Measurements from ENCODE around the gene CAPNS1. TPM values are rescaled to one million over a fixed set of nuclear protein-coding genes. Genes with fewer than 3 reads are reported as not detected.

Gene CAPNS1
- total RNA-seq, 1 donor from 2014 or later = 396 TPM

Other genes with a start within 250 kb of the CAPNS1 start
- gene NFKBID, start 239.5 kb upstream of the CAPNS1 start, total RNA-seq = 1.3 and 3.8 TPM in 2 replicates
- gene HCST, start 237.5 kb upstream of the CAPNS1 start, total RNA-seq = 0.22 and 0.40 TPM in 2 replicates
- not detected in 2 replicates for gene TYROBP, start 231.8 kb upstream of the CAPNS1 start, total RNA-seq
- 1.3 and 2.0 TPM in 2 replicates for gene LRFN3, start 203.7 kb upstream of the CAPNS1 start, total RNA-seq
- 8.7 and 10.7 TPM in 2 replicates for gene SDHAF1, start 144.9 kb upstream of the CAPNS1 start, total RNA-seq
- gene SYNE4, start 131.3 kb upstream of the CAPNS1 start, total RNA-seq = under 0.01 TPM in 1 of 2 replicates, not detected in the other
- gene ALKBH6, start 125.9 kb upstream of the CAPNS1 start, total RNA-seq = 7.3 and 7.8 TPM in 2 replicates
- gene CLIP3, start 107.2 kb upstream of the CAPNS1 start, total RNA-seq = 2.6 and 2.8 TPM in 2 replicates
- 0.87 and 1.8 TPM in 2 replicates for gene THAP8, start 85.8 kb upstream of the CAPNS1 start, total RNA-seq
- 1.2 and 2.0 TPM in 2 replicates for gene WDR62, start 85.2 kb upstream of the CAPNS1 start, total RNA-seq
- gene OVOL3, start 28.9 kb upstream of the CAPNS1 start, total RNA-seq = not detected in 2 replicates
- gene POLR2I, start 25.2 kb upstream of the CAPNS1 start, total RNA-seq = 123 and 143 TPM in 2 replicates
- gene TBCB, start 24.6 kb upstream of the CAPNS1 start, total RNA-seq = 140 and 181 TPM in 2 replicates
- gene COX7A1, start 12.4 kb downstream of the CAPNS1 start, total RNA-seq = 88.5 and 153 TPM in 2 replicates
- 2.0 and 3.8 TPM in 2 replicates for gene ZNF565, start 74.6 kb downstream of the CAPNS1 start, total RNA-seq
- 50.1 and 65.7 TPM in 2 replicates for gene ZNF146, start 75.0 kb downstream of the CAPNS1 start, total RNA-seq
- 2.6 and 4.0 TPM in 2 replicates for gene ZFP14, start 239.1 kb downstream of the CAPNS1 start, total RNA-seq

All from lung microvascular endothelial cell (primary cell).